K562 (cell line): ENCODE measurements around the gene ABR. TPM values are rescaled to one million over a fixed set of nuclear protein-coding genes. Genes with fewer than 3 reads are reported as not detected.

Experiments
- ATAC-seq: fragments of 200-7000 bp; cut with Tn5 transposase; 3 replicates; pipeline ENCODE4 v1.9.1; 2020; ENCODE audit warnings: moderate library complexity
- BruUV-seq: library from RNA; stranded (reverse); fragments of 400-500 nt; replicated peaks from 2 replicates; lab custom pipeline; 2021; lab: Mats Ljungman, UMichigan
- CTCF ChIA-PET: fragments of 300-600 bp; formaldehyde crosslinking; extraction: SDS; loops from one replicate; lab custom pipeline; 2021; ENCODE audit warnings: low intra/inter-chr PET ratio; lab: Yijun Ruan, JAX
- POLR2A ChIA-PET: fragments of 300-600, 350-650 bp; sonication (Branson Sonifier 250); formaldehyde crosslinking; extraction: SDS; loops from one replicate; lab custom pipeline; 2021; ENCODE audit warnings: antibody characterized with exemption, inconsistent platforms; lab: Yijun Ruan, JAX
- DNase-seq, 4 experiments: peaks; one replicate each; pipeline versions ENCODE4 v3.0.0 to v3.0.0-alpha.2; 2011 to 2018; ENCODE audit warnings: low spot score in 3 of 4, mixed read lengths in 3 of 4; ENCODE audit errors: extremely low read depth in 1 of 4
- FAIRE-seq: peaks from 2 replicates; lab custom pipeline; 2011; peaks lifted over from hg19 to GRCh38; lab: Jason Lieb, UNC
- H2AFZ ChIP-seq: 2 replicates; pipeline ENCODE4 v1.6.0; 2011; ENCODE audit warnings: low read depth, low read length, control low read depth, inconsistent platforms
- H3K27ac ChIP-seq: fragments of 200-600 bp; 3 replicates; pipeline ENCODE4 v1.8.0; 2011; ENCODE audit warnings: low read depth, mild to moderate bottlenecking, control low read depth, inconsistent platforms, low read length, moderate library complexity, mixed read lengths; ENCODE audit errors: extremely low read depth
- H3K27me3 ChIP-seq, 2 experiments: fragments of 300-600 bp in 1 of 2; 2 replicates in 1 of 2; 3 replicates in 1 of 2; pipeline versions ENCODE4 v1.6.0 to v1.8.0; 2011; ENCODE audit warnings: inconsistent platforms in 2 of 2, low read length in 2 of 2, mild to moderate bottlenecking in 1 of 2, mixed read lengths in 1 of 2, moderate library complexity in 1 of 2; ENCODE audit not compliant: control insufficient read depth in 2 of 2, insufficient read depth in 2 of 2
- H3K36me3 ChIP-seq: fragments of 300-600 bp; 3 replicates; pipeline ENCODE4 v1.8.0; 2011; ENCODE audit warnings: mild to moderate bottlenecking, low read length, inconsistent platforms; ENCODE audit not compliant: control insufficient read depth, insufficient read depth
- H3K4me1 ChIP-seq, 2 experiments: fragments of 200-600 bp in 1 of 2; replicated peaks in 1 of 2; 2 replicates in 1 of 2; 3 replicates in 1 of 2; pipeline versions ENCODE4 v1.5.1 to v1.8.0; 2011; ENCODE audit warnings: inconsistent platforms in 2 of 2, low read length in 2 of 2, mild to moderate bottlenecking in 1 of 2, mixed read lengths in 1 of 2, moderate library complexity in 1 of 2; ENCODE audit not compliant: control insufficient read depth in 2 of 2, insufficient read depth in 2 of 2
- H3K4me2 ChIP-seq: 2 replicates; pipeline ENCODE4 v1.6.1; 2011; ENCODE audit warnings: low read length, control low read depth, inconsistent platforms, mixed read lengths; ENCODE audit not compliant: insufficient read depth
- H3K4me3 ChIP-seq: fragments of 200-600 bp; sonication (generic), shearing (Covaris generic); 2 replicates; pipeline ENCODE4 v1.5.1; 2016; ENCODE audit warnings: control low read depth, inconsistent platforms
- H3K79me2 ChIP-seq: fragments of 200-600 bp; 3 replicates; pipeline ENCODE4 v1.8.0; 2011; ENCODE audit warnings: low read length, inconsistent platforms; ENCODE audit not compliant: control insufficient read depth, insufficient read depth
- H3K9ac ChIP-seq, 2 experiments: 2 replicates each; pipeline versions ENCODE4 v1.6.0 to v1.6.1; 2011; ENCODE audit warnings: low read depth in 2 of 2, low read length in 2 of 2, control low read depth in 1 of 2, inconsistent platforms in 1 of 2, mild to moderate bottlenecking in 1 of 2, mixed read lengths in 1 of 2; ENCODE audit not compliant: insufficient read depth in 1 of 2
- H3K9me1 ChIP-seq: one replicate; pipeline ENCODE4 v1.6.0; 2011; ENCODE audit warnings: inconsistent platforms, mild to moderate bottlenecking, low read length, moderate library complexity; ENCODE audit not compliant: control insufficient read depth, insufficient read depth
- H3K9me3 ChIP-seq: replicated peaks from 2 replicates; pipeline ENCODE4 v1.5.1; 2011; ENCODE audit warnings: low read depth, low read length, inconsistent platforms; ENCODE audit not compliant: control insufficient read depth, insufficient read depth
- H4K20me1 ChIP-seq: replicated peaks from 2 replicates; pipeline ENCODE4 v1.6.1; 2011; ENCODE audit warnings: low read length, inconsistent platforms, mixed read lengths; ENCODE audit not compliant: control insufficient read depth, insufficient read depth
- DDX20 ChIP-seq: fragments of 450-650 bp; IDR thresholded peaks from 2 replicates; pipeline ENCODE4 v1.6.1; 2016; ENCODE audit warnings: missing genetic modification characterization, low read depth, mild to moderate bottlenecking, missing compliant biosample characterization, moderate library complexity
- ETV6 ChIP-seq, 3 experiments: fragments of 150-350 bp in 1 of 3; sonication (generic) in 1 of 3; formaldehyde crosslinking in 1 of 3; IDR thresholded peaks; 2 replicates each; pipeline versions ENCODE4 v1.6.1 to v1.8.0; 2014 to 2022; ENCODE audit warnings: borderline replicate concordance in 2 of 3, low read depth in 2 of 3, antibody characterized with exemption in 1 of 3, low read length in 1 of 3, mild to moderate bottlenecking in 1 of 3, missing genetic modification reagents in 1 of 3
- EWSR1 ChIP-seq: fragments of 450-650 bp; IDR thresholded peaks from 2 replicates; pipeline ENCODE4 v1.6.1; 2018; ENCODE audit warnings: borderline replicate concordance, mild to moderate bottlenecking, low read depth, moderate library complexity; ENCODE audit not compliant: partially characterized antibody
- KLF16 ChIP-seq: IDR thresholded peaks from 2 replicates; pipeline ENCODE4 v1.6.1; 2016; ENCODE audit warnings: antibody characterized with exemption
- ZNF324 ChIP-seq: fragments of 250-450 bp; sonication (Bioruptor Pico); IDR thresholded peaks from 2 replicates; pipeline ENCODE4 v1.4.0; 2020; ENCODE audit warnings: mild to moderate bottlenecking
- ZNF764 ChIP-seq: fragments of 250-450 bp; sonication (Bioruptor Pico); IDR thresholded peaks from 2 replicates; pipeline ENCODE4 v1.4.0; 2020; ENCODE audit warnings: low read depth, mild to moderate bottlenecking, moderate library complexity
- WGBS: fragments of 100-300 bp; shearing (Covaris generic); methylation state at CpG from one replicate; pipeline ENCODE4 v1.1.6; 2016; ENCODE audit warnings: low coverage, mixed read lengths; ENCODE audit not compliant: insufficient coverage; ENCODE audit errors: missing lambda C conversion rate; 5-methylcytosine and 5-hydroxymethylcytosine counted together
- in situ Hi-C: fragments of 300-500 bp; cut with MboI; formaldehyde crosslinking; loops from 4 replicates; pipeline ENCODE4 v1.15.0; 2018; ENCODE audit warnings: inconsistent platforms, mixed read lengths
- intact Hi-C: fragments of 100-400 bp; cut with micrococcal nuclease; formaldehyde crosslinking; loops from 2 replicates; pipeline ENCODE4 v1.14.2; 2022
- polyA plus RNA-seq, 8 experiments: library from polyadenylated mRNA; depleted of rRNA in 4 of 8; stranded (reverse) in 5 of 8; unstranded in 3 of 8; fragments of >200 nt; fragmentation: Nextera tagmentation in 2 of 8; fragmentation: Illumina TruSeq in 1 of 8; extraction: Ambion mirVana in 2 of 8; extraction: Trizol in 1 of 8; gene quantifications; 2 replicates each; pipeline versions ENCODE4 v1.2.1 to v1.2.3, GENCODE V29; 2011 to 2014; ENCODE audit warnings: inconsistent platforms in 1 of 8, missing spikeins in 1 of 8
- total RNA-seq, 7 experiments: library from RNA; depleted of rRNA in 6 of 7; stranded (reverse); fragments of >200 nt in 6 of 7; fragmentation: Illumina TruSeq in 2 of 7; extraction: Trizol in 2 of 7; gene quantifications; 2 replicates each; pipeline versions ENCODE4 v1.2.1 to v1.2.3, GENCODE V29; 2011 to 2021; ENCODE audit warnings: low replicate concordance in 1 of 7
- TF ChIP-seq, protein P1 (sequence below), 2 experiments: fragments of 250-450 bp in 1 of 2; fragments of 450-650 bp in 1 of 2; sonication (Bioruptor Pico) in 1 of 2; IDR thresholded peaks; 2 replicates each; pipeline versions ENCODE4 v1.6.1 to v1.8.0; 2016 to 2021; ENCODE audit warnings: mild to moderate bottlenecking in 2 of 2, moderate library complexity in 2 of 2, missing compliant biosample characterization in 1 of 2, missing genetic modification characterization in 1 of 2
- TF ChIP-seq, protein P2 (sequence below): sonication (generic); formaldehyde crosslinking; IDR thresholded peaks from 2 replicates; pipeline ENCODE4 v1.8.0; 2022; ENCODE audit warnings: mild to moderate bottlenecking, low read depth, missing genetic modification reagents
- TF ChIP-seq, protein P3 (sequence below): sonication (generic); formaldehyde crosslinking; IDR thresholded peaks from 2 replicates; pipeline ENCODE4 v1.8.0; 2022; ENCODE audit warnings: mild to moderate bottlenecking, missing genetic modification reagents
- TF ChIP-seq, protein P4 (sequence below): fragments of 250-450 bp; sonication (Bioruptor Pico); IDR thresholded peaks from 2 replicates; pipeline ENCODE4 v1.5.1; 2021; ENCODE audit warnings: mild to moderate bottlenecking
- TF ChIP-seq, protein P5 (sequence below): conservative IDR thresholded peaks from 2 replicates; pipeline ENCODE4 v1.6.1; 2011; ENCODE audit warnings: low read depth, mild to moderate bottlenecking, low read length; ENCODE audit not compliant: control insufficient read depth

Gene ABR
- total and polyA plus RNA-seq, 9 of the 15 experiments (the other 6 are each of a cell fraction or from before 2014, with no cell fraction given) = 0.07 to 1.6 (median 0.37) TPM; not detected in 1

DNA sequence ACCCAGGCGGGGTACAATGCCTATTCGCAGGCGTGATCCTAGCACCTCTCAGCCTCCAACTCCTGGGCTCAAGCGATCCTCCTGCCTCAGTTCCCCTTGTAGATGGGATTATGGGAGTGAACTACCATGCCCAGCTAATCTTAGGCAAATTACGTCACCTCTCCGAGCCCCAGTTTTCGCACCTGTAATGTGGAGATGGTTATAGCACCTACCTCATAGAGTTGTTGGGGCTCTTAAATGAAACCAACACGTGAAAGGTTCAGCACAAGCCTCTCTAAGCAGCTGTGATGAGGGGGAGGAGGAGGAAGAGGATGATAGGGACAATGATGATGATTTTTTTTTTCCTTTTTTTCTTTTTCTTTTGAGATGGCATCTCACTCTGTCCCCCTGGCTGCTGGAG is 59.9 kb downstream of the ABR start (continued):
- no peak for TF ChIP-seq KLF16
- TF ChIP-seq, protein P1, sequence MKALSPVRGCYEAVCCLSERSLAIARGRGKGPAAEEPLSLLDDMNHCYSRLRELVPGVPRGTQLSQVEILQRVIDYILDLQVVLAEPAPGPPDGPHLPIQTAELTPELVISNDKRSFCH (CRISPR knock-in tag; IDR thresholded peaks at IDR 0.05) = no peak
- TF ChIP-seq, protein P1 (tag; IDR thresholded peaks at IDR 0.05) = no peak

DNA sequence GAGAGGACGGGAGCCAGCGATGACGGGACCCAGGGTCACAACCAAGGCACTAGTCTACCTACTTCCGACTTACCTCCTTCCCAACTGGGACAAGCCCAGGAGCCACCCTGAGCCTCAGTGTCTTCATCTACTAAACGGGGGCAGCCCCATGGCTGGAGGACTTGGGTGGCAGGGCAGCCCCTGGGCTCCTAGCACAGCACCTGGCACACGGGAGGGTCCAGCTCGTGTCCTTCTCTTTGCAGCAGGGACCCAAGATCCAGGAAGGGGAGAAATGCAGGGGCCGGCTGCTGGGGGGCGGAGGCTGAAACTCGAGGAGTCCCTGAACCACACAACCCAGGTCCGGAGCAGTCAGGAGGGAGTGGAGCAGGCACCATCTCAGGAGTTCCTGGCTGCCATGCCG is 63.2 kb downstream of the ABR start:
- Histone ChIP-seq H3K27ac (no peak overlapping the region), H3K9me1 (no peaks in the 10 kb centered on the region), H3K4me1 (peaks cover 3 to 6% of the 10 kb centered on the region in 2 experiments; a peak in 1 of 5 replicates)
- 2% methylated on average over 6 of the region's 12 CpGs for WGBS
- no peak for TF ChIP-seq ETV6 (IDR thresholded peaks at IDR 0.05; ENCODE audit: borderline replicate concordance in 1 of 2, low read depth in 2 of 2, low read length in 1 of 2)
- no peak for TF ChIP-seq ETV6 (CRISPR knock-in tag; IDR thresholded peaks at IDR 0.05; ENCODE audit: borderline replicate concordance)
- TF ChIP-seq, protein P2, sequence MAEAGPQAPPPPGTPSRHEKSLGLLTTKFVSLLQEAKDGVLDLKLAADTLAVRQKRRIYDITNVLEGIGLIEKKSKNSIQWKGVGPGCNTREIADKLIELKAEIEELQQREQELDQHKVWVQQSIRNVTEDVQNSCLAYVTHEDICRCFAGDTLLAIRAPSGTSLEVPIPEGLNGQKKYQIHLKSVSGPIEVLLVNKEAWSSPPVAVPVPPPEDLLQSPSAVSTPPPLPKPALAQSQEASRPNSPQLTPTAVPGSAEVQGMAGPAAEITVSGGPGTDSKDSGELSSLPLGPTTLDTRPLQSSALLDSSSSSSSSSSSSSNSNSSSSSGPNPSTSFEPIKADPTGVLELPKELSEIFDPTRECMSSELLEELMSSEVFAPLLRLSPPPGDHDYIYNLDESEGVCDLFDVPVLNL (CRISPR knock-in tag) = no peak
- TF ChIP-seq, protein P3, sequence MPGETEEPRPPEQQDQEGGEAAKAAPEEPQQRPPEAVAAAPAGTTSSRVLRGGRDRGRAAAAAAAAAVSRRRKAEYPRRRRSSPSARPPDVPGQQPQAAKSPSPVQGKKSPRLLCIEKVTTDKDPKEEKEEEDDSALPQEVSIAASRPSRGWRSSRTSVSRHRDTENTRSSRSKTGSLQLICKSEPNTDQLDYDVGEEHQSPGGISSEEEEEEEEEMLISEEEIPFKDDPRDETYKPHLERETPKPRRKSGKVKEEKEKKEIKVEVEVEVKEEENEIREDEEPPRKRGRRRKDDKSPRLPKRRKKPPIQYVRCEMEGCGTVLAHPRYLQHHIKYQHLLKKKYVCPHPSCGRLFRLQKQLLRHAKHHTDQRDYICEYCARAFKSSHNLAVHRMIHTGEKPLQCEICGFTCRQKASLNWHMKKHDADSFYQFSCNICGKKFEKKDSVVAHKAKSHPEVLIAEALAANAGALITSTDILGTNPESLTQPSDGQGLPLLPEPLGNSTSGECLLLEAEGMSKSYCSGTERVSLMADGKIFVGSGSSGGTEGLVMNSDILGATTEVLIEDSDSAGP (CRISPR knock-in tag) = no peak
- no peak for TF ChIP-seq ZNF324 (CRISPR knock-in tag)
- TF ChIP-seq ZNF764 = no peak
- TF ChIP-seq, protein P4, sequence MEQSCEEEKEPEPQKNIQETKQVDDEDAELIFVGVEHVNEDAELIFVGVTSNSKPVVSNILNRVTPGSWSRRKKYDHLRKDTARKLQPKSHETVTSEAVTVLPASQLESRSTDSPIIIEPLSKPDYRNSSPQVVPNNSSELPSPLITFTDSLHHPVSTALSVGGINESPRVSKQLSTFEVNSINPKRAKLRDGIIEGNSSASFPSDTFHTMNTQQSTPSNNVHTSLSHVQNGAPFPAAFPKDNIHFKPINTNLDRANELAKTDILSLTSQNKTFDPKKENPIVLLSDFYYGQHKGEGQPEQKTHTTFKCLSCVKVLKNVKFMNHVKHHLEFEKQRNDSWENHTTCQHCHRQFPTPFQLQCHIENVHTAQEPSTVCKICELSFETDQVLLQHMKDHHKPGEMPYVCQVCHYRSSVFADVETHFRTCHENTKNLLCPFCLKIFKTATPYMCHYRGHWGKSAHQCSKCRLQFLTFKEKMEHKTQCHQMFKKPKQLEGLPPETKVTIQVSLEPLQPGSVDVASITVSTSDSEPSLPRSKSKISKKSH (CRISPR knock-in tag) = no peak
- TF ChIP-seq, protein P5, sequence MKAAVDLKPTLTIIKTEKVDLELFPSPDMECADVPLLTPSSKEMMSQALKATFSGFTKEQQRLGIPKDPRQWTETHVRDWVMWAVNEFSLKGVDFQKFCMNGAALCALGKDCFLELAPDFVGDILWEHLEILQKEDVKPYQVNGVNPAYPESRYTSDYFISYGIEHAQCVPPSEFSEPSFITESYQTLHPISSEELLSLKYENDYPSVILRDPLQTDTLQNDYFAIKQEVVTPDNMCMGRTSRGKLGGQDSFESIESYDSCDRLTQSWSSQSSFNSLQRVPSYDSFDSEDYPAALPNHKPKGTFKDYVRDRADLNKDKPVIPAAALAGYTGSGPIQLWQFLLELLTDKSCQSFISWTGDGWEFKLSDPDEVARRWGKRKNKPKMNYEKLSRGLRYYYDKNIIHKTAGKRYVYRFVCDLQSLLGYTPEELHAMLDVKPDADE = no peak
- TF ChIP-seq EWSR1 = no peak
- no peak for TF ChIP-seq DDX20 (tag)
- TF ChIP-seq, all 486 proteins: peak for 0
- Histone ChIP-seq H3K4me3 (no peak overlapping the region), H3K4me2 (no peak overlapping the region), H3K79me2 (no peaks in the 10 kb centered on the region), H3K9me3 (no peaks in the 10 kb centered on the region), H2AFZ (no peak overlapping the region), H3K36me3 (no peaks in the 10 kb centered on the region), H3K27me3 (peaks cover 0 to 18% of the 10 kb centered on the region in 2 experiments; a peak in 1 of 5 replicates), H3K9ac (no peak overlapping the region), H4K20me1 (no peaks in the 10 kb centered on the region)
- in situ Hi-C loops (no loop called here), intact Hi-C loops (no loop called here)
- no peak for DNase-seq
- ChIA-PET CTCF (no interaction called here), POLR2A (no interaction called here)
- FAIRE-seq = no peak
- ATAC-seq = no peak
- no TSS peak for BruUV-seq
